DND-41 (cell line): Measurements from ENCODE around the gene IQCF5.
"Not testable (repeated sequence)": the region's sequence is repeated elsewhere in the genome, so short reads cannot be mapped to it uniquely, and the experiment has no call there.

ENCODE experiments used
- ATAC-seq: fragments of 200-7000 bp; cut with Tn5 transposase; 3 replicates; pipeline ENCODE4 v1.9.1; 2021; ENCODE audit warnings: low read depth; ENCODE audit not compliant: insufficient read depth
- DNase-seq: peaks from one replicate; pipeline ENCODE4 v3.0.0-alpha.2; 2020
- H2AFZ ChIP-seq: 2 replicates; pipeline ENCODE4 v1.6.0; 2012; ENCODE audit warnings: low read depth, low read length
- H3K27ac ChIP-seq: 2 replicates; pipeline ENCODE4 v1.5.1; 2012; ENCODE audit warnings: low read length, inconsistent platforms
- H3K27me3 ChIP-seq: fragments of 200-600 bp; sonication (generic); 2 replicates; pipeline ENCODE4 v1.6.0; 2012; ENCODE audit warnings: low read length, mild to moderate bottlenecking, inconsistent platforms; ENCODE audit not compliant: insufficient read depth, poor library complexity
- H3K36me3 ChIP-seq: 2 replicates; pipeline ENCODE4 v1.5.1; 2012; ENCODE audit warnings: low read length, inconsistent platforms; ENCODE audit not compliant: insufficient read depth
- H3K4me1 ChIP-seq: 2 replicates; pipeline ENCODE4 v1.5.1; 2012; ENCODE audit warnings: mild to moderate bottlenecking, low read length; ENCODE audit not compliant: insufficient read depth
- H3K4me2 ChIP-seq: 2 replicates; pipeline ENCODE4 v1.6.0; 2012; ENCODE audit warnings: mild to moderate bottlenecking, moderate library complexity, low read length, inconsistent platforms; ENCODE audit not compliant: insufficient read depth
- H3K4me3 ChIP-seq, 2 experiments: fragments of 200-600 bp in 1 of 2; shearing (Covaris generic) in 1 of 2; 2 replicates each; pipeline ENCODE4 v1.5.1; 2012 to 2016; ENCODE audit warnings: inconsistent platforms in 2 of 2, low read length in 2 of 2, mild to moderate bottlenecking in 2 of 2, low read depth in 1 of 2, moderate library complexity in 1 of 2
- H3K79me2 ChIP-seq: 2 replicates; pipeline ENCODE4 v1.6.0; 2012; ENCODE audit warnings: low read length, inconsistent platforms; ENCODE audit not compliant: insufficient read depth
- H3K9ac ChIP-seq: 2 replicates; pipeline ENCODE4 v1.6.0; 2012; ENCODE audit warnings: low read depth, mild to moderate bottlenecking, inconsistent platforms, low read length, moderate library complexity
- H3K9me3 ChIP-seq: 2 replicates; pipeline ENCODE4 v1.5.1; 2012; ENCODE audit warnings: low read length, moderate library complexity, mild to moderate bottlenecking, inconsistent platforms; ENCODE audit not compliant: insufficient read depth, severe bottlenecking
- H4K20me1 ChIP-seq: 2 replicates; pipeline ENCODE4 v1.6.0; 2012; ENCODE audit warnings: low read length; ENCODE audit not compliant: insufficient read depth
- CTCF ChIP-seq: IDR thresholded peaks from 2 replicates; pipeline ENCODE4 v1.5.1; 2012; ENCODE audit warnings: borderline replicate concordance, low read length, moderate library complexity, mild to moderate bottlenecking; ENCODE audit not compliant: poor library complexity, severe bottlenecking; ENCODE audit errors: extremely low read depth
- EZH2 ChIP-seq: IDR thresholded peaks from 3 replicates; pipeline ENCODE4 v1.6.1; 2012; ENCODE audit warnings: borderline replicate concordance, low read depth, mild to moderate bottlenecking, moderate library complexity, low read length, inconsistent platforms; ENCODE audit not compliant: severe bottlenecking

The IQCF5 gene

GRCh38 chr3:51874411-51874810, 990 bp downstream of the IQCF5 start:
- Histone ChIP-seq H3K36me3 (no peaks in the 10 kb centered on the region), H3K79me2 (no peaks in the 10 kb centered on the region), H3K4me1 (no peaks in the 10 kb centered on the region), H3K4me3 (no peak overlapping the region), H3K27me3 (no peaks in the 10 kb centered on the region), H3K4me2 (no peak overlapping the region), H3K9me3 (no peaks in the 10 kb centered on the region), H4K20me1 (no peaks in the 10 kb centered on the region), H2AFZ (no peak overlapping the region), H3K9ac (no peak overlapping the region), H3K27ac (no peak overlapping the region)
- DNase-seq (no peak), ATAC-seq (no peak)
- no peak for TF ChIP-seq EZH2
- no peak for TF ChIP-seq CTCF

- ATAC-seq = no peak
- Histone ChIP-seq H3K9me3 (no peaks in the 10 kb centered on the region), H2AFZ (no peak overlapping the region), H3K4me1 (no peaks in the 10 kb centered on the region), H3K9ac (no peak overlapping the region), H3K36me3 (no peaks in the 10 kb centered on the region), H3K27ac (no peak overlapping the region), H3K79me2 (no peaks in the 10 kb centered on the region), H3K4me3 (no peak overlapping the region), H3K27me3 (no peaks in the 10 kb centered on the region), H3K4me2 (no peak overlapping the region), H4K20me1 (no peaks in the 10 kb centered on the region)
- no peak for DNase-seq
- no peak for TF ChIP-seq CTCF
- no peak for TF ChIP-seq EZH2
Observed at GRCh38 chr3:51873876-51874275, 1.5 kb downstream of the IQCF5 start.

- TF ChIP-seq EZH2 = no peak
- no peak for TF ChIP-seq CTCF
- no peak for ATAC-seq
- DNase-seq = no peak
Observed at GRCh38 chr3:51873253-51873766, 2.1 kb downstream of the IQCF5 start.

GRCh38 chr3:51869304-51869703, 6.1 kb downstream of the IQCF5 start:
- Histone ChIP-seq H3K4me3 (no peak overlapping the region), H3K36me3 (no peaks in the 10 kb centered on the region), H3K4me1 (no peaks in the 10 kb centered on the region), H2AFZ (no peak overlapping the region), H3K9me3 (no peaks in the 10 kb centered on the region), H3K9ac (no peak overlapping the region), H4K20me1 (no peaks in the 10 kb centered on the region), H3K27me3 (no peaks in the 10 kb centered on the region), H3K27ac (no peak overlapping the region), H3K4me2 (no peak overlapping the region), H3K79me2 (no peaks in the 10 kb centered on the region)
- DNase-seq = no peak
- no peak for ATAC-seq
- TF ChIP-seq EZH2 (no peak), CTCF (no peak)

More at GRCh38 chr3:51873253-51873766, 2.1 kb downstream of the IQCF5 start:
- Histone ChIP-seq H3K4me2 (no peak overlapping the region), H3K9ac (no peak overlapping the region), H2AFZ (no peak overlapping the region), H3K9me3 (no peaks in the 10 kb centered on the region), H4K20me1 (no peaks in the 10 kb centered on the region), H3K79me2 (no peaks in the 10 kb centered on the region), H3K36me3 (no peaks in the 10 kb centered on the region), H3K4me3 (no peak overlapping the region), H3K4me1 (no peaks in the 10 kb centered on the region), H3K27me3 (no peaks in the 10 kb centered on the region), H3K27ac (no peak overlapping the region)

- not testable (repeated sequence) for H3K27ac ChIP-seq, H3K27me3 ChIP-seq, H3K9ac ChIP-seq, H2AFZ ChIP-seq, DNase-seq, H3K36me3 ChIP-seq, H3K4me1 ChIP-seq, ATAC-seq, H3K9me3 ChIP-seq, H3K4me3 ChIP-seq, H3K4me2 ChIP-seq, H3K79me2 ChIP-seq, H4K20me1 ChIP-seq
Observed at GRCh38 chr3:51868896-51869295, 6.5 kb downstream of the IQCF5 start.
